ENCODE measurements around the gene TMEM170B.

TMEM170B gene

DNA sequence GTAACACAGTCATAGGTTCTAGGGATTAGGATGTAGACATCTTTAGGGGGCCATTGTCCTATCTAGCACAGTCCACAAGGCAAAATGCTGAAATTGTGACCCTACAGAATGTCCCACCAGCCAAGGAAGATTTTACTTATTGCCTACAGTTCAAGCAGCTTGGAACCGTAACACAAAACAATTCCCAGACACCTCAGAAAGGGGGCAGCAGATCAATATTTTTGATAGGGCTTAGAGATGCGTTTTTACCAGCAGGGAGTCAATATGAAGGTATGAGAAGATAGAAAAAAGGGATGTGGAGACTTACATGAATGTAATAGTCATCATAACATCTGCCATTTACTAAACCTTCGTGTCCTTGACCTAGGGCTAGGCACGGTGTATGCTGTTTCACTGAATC, 81.0 kb downstream of the TMEM170B start:
- no peak for DNase-seq

DNA sequence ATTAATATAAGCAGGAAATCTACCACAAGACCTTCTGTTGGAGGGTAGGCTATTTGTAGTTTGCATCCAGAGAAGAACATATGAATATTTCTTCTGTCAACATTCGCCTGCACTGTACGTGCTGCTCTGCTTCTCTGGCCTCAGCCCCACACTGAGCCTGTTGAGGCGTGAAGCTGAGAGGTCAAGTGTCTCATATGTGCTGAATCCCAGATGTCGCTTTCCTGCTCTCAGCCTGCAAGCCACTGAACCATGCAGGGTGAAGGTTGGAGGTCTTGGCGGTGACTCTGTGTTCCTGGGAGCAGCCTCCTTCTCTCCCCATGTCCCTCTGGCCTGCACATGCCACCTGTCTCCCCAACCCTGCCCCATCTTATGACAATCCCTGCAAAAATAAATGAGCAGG, 83.6 kb downstream of the TMEM170B start:
- no peak for DNase-seq

DNA sequence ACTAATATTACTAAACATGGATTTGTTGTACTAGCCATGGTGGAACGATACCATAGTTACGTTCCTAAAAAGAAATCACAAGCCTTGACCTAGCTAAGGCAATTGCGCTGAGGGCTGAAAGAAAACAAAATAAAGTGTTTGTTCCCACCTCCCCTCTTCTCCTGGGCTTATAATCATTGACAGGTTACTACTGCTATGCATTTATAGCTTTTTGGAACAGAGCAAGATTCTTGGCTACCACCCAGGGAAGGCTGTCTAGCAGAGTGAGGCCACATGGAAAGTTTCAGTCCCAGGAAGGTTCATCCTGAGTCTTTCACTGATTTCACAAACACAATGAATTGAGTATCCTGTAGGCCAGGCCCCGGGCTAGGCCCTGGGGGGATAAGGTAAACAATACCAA, 84.6 kb downstream of the TMEM170B start:
- no peak for DNase-seq

DNA sequence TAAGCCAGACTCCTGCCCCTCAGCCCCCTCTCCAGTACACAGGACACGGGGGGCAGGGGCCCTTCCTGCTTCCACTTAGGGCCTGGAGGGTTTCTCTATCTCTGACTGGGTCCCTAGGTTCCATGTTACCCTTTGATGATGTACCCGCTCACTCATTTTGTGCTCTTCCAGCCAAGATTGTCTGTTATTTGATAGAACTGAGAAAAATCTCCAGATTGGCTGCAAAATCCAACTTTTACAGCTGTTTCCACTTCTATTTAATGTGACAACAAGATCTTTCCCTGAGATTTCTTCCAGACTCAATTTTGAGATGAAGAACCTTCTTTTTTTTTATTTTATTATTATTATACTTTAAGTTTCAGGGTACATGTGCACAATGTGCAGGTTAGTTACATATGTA, 85.7 kb downstream of the TMEM170B start:
- DNase-seq: no peak

DNA sequence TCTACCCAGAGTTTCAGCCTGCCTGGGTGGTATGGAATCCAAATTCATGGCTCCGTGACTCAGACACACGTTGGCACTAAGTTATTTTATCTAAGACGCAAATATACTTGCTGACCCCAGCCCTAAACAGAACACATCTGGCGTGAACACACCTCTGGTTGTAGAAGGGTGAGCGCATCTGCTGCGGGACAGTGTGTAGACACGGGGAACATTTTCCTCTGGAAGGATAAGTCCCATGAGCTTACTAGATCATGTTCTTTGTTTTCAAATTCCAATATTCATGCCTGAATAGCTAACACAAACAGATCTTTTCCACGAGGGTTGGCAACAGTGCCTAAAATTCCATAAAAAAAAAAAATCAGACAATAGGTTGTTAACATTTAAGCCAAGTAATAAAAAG, 87.8 kb downstream of the TMEM170B start:
- no peak for DNase-seq

DNA sequence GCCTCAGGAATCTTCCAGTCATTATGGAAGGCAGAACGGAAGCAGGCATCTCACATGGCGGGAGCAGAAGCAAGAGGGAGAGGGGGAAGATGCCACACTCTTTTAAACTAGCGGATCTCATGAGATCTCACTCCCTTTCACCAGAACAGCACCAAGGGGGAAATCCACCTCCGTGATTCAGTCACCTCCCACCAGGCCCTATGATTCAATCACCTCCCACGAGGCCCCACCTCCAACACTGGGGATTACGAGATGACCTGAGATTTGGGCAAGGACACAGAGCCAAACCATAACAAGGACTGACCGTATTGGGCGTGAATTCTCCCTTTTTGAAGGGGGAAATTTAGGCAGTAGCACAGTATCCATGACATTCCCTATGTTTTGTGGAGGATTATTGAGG, 88.8 kb downstream of the TMEM170B start:
- DNase-seq: no peak

DNA sequence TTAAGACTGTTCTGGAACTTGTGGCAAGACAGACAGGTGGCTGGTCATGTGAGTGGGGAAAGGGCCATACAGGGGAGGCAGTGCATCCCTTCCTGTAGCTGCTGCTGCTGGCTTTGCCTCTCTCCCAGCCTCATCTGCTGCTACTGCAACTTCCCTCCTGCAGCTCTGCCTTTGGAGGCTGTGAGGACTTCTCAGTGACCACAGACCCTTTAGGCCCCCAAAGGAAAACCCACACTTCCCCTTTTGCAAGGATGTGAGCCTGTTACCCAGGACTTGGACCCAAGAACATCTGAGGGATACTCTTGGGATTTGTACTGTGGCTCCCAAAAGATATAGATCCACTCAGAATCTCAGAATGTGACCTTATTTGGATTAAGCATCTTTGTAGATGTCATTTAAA, 91.0 kb downstream of the TMEM170B start:
- DNase-seq: no peak

DNA sequence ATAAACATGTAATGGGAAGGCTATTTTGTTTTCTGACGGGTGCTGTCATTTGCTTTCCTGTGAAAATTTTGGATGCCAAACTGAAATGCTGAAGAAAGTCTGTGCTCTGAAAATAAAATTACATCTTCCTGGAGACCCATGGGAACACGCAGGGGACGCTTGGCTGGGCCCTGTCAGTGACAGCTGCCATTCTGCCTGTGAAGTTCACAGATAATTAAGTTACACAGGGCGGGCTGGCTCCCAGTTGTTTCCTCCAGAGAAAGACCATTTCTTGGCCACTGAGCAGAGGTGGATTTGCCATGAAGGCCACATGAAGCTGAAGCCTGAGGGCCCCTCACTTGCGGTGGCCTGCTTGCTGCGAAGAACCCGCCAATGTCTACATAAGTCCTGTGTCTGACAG, 93.5 kb downstream of the TMEM170B start:
- no peak for DNase-seq

DNA sequence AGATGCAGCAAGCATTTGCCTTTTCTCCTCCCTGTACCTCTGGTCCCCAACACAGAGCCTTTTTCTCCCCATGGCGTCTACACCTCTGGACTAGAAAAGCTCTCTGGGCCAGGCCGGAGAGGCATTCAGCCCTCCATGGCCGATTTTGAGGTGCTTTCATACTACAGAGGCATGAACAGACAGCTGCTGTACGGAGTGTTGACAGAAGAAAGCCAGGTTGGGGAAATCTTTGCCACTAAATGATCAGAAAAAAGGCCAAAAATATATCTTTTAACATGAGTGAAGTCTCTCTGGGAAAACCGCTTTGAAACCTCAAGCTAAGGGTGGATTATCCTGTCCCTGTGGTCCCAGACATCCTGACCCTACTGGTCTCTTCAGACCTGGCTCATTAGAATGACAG, 94.0 kb downstream of the TMEM170B start:
- DNase-seq: no peak

DNA sequence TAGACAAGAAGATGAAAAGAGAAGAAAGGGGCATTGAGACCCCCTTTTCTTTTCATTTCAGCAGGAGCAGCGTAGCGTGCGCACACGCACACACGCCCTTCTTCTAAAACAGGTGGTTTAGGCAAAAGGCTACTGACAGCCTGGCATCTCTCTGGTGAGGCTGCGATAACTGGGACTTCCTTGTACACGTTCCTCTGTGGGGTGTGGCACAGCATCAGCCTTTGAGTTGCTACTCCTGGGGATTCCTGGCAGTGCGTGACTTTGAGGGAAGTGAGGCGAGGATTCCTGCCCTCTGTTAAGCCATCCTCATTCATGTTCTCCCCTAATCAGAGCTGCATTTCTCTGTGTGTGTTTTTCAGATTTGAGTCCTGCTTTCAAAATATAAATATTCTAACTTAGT, 94.7 kb downstream of the TMEM170B start:
- DNase-seq: no peak

DNA sequence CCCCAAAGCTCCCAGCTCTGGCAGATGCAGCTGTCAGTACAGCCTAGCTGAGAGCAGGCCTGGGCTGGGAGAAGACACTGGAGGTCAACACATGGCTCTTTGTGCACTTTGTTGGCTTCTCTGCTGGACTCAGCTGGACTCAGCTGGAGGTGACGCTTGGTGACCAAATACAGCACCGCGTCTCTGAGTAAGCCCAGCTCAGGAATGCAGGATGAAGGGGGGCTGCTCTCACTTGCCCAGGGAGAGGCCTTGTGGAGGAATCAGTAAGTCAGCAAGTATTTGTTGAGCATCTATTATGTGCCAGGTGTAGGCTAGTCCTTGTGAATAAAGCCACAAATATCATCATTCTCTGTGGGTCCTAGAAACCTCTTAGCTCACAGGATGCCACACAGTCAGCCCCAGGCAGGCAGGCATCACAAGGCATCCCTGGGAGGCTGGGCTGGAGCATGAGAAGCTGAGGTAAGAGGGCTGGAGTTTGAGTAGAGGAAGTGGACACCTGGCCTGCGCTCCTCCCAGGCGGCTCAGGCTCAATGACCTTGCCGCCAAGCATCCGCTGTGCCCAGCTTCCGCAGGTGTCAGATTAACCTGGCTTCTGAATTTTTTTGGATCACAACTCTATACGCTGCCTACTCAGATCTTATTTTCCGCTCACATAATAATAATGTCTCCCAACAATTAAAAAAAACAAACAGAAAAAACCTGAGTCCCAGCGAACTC, 95.4 kb downstream of the TMEM170B start:
- no peak for DNase-seq

Measured in hippocampal formation (tissue), 2 donors.